A549 (cell line): ENCODE data around the gene SMYD1. TPM values are rescaled to one million over a fixed set of nuclear protein-coding genes. Genes with fewer than 3 reads are reported as not detected.

Experiments
- ATAC-seq, 2 experiments: fragments of 200-7000 bp in 1 of 2; fragments of >200 bp in 1 of 2; cut with Nextera tagmentation in 1 of 2; cut with Tn5 transposase in 1 of 2; 3 replicates each; pipeline versions ENCODE4 v1.8.0 to v1.9.1; 2018 to 2020; ENCODE audit warnings: mild to moderate bottlenecking in 1 of 2, moderate library complexity in 1 of 2
- CTCF ChIA-PET: fragments of 300-600 bp; sonication (Branson Sonifier 250); formaldehyde crosslinking; extraction: SDS; loops from one replicate; lab custom pipeline; 2021; ENCODE audit warnings: antibody characterized with exemption, inconsistent platforms; lab: Yijun Ruan, JAX
- POLR2A ChIA-PET: fragments of 350-600 bp; formaldehyde crosslinking; extraction: SDS; loops from one replicate; lab custom pipeline; 2021; ENCODE audit warnings: antibody characterized with exemption, inconsistent platforms; lab: Yijun Ruan, JAX
- DNase-seq, 2 experiments: peaks; one replicate each; pipeline versions ENCODE4 v3.0.0 to v3.0.0-alpha.2; 2011 to 2016; ENCODE audit warnings: low read depth in 1 of 2, low spot score in 1 of 2
- FAIRE-seq: peaks from 2 replicates; lab custom pipeline; 2011; peaks lifted over from hg19 to GRCh38; lab: Jason Lieb, UNC
- H3K27ac ChIP-seq, 2 experiments: fragments of >200 bp; sonication (Bioruptor Twin); formaldehyde crosslinking; 3 replicates each; pipeline ENCODE4 v1.5.1; 2016 to 2017
- H3K4me1 ChIP-seq: fragments of >200 bp; sonication (Bioruptor Twin); formaldehyde crosslinking; 3 replicates; pipeline ENCODE4 v1.6.1; 2016
- H3K4me2 ChIP-seq: fragments of >200 bp; sonication (Bioruptor Twin); formaldehyde crosslinking; 3 replicates; pipeline ENCODE4 v1.6.1; 2016
- H3K4me3 ChIP-seq: fragments of >200 bp; sonication (Bioruptor Twin); formaldehyde crosslinking; 3 replicates; pipeline ENCODE4 v1.5.1; 2016
- H3K9me3 ChIP-seq: fragments of >200 bp; sonication (Bioruptor Twin); formaldehyde crosslinking; 3 replicates; pipeline ENCODE4 v1.6.1; 2016
- ATOH8 ChIP-seq: fragments of 250-450 bp; sonication (Bioruptor Pico); IDR thresholded peaks from 2 replicates; pipeline ENCODE4 v1.5.0; 2020; ENCODE audit warnings: low read depth, mild to moderate bottlenecking, moderate library complexity
- CBX2 ChIP-seq: fragments of 200-600 bp; sonication (generic); IDR thresholded peaks from 2 replicates; pipeline ENCODE4 v1.6.1; 2016; ENCODE audit warnings: low read depth, mild to moderate bottlenecking, borderline replicate concordance
- CBX8 ChIP-seq: fragments of 200-600 bp; sonication (generic); IDR thresholded peaks from 2 replicates; pipeline ENCODE4 v1.6.1; 2016
- CEBPB ChIP-seq, 2 experiments: fragments of >200 bp in 1 of 2; sonication (Bioruptor Twin) in 1 of 2; formaldehyde crosslinking in 1 of 2; IDR thresholded peaks; 2 replicates each; pipeline ENCODE4 v1.6.1; 2012 to 2016
- EHF ChIP-seq: fragments of 250-450 bp; sonication (Bioruptor Pico); IDR thresholded peaks from 2 replicates; pipeline ENCODE4 v1.5.0; 2020; ENCODE audit warnings: mild to moderate bottlenecking
- ELK1 ChIP-seq: fragments of 150-350 bp; IDR thresholded peaks from 2 replicates; pipeline ENCODE4 v1.6.1; 2014; ENCODE audit warnings: low read depth, mild to moderate bottlenecking, low read length
- ESRRA ChIP-seq: fragments of 150-350 bp; IDR thresholded peaks from 2 replicates; pipeline ENCODE4 v1.6.1; 2014; ENCODE audit warnings: mild to moderate bottlenecking, low read length, borderline replicate concordance
- FOSB ChIP-seq: fragments of 250-450 bp; sonication (Bioruptor Pico); IDR thresholded peaks from 2 replicates; pipeline ENCODE4 v1.5.0; 2020; ENCODE audit warnings: mild to moderate bottlenecking, moderate library complexity
- FOSL2 ChIP-seq, 2 experiments: fragments of 450-650 bp in 1 of 2; fragments of >200 bp in 1 of 2; sonication (Bioruptor Twin) in 1 of 2; formaldehyde crosslinking; IDR thresholded peaks; 2 replicates each; pipeline versions ENCODE4 v1.5.0 to v1.6.1; 2016 to 2020; ENCODE audit warnings: mild to moderate bottlenecking in 1 of 2, moderate library complexity in 1 of 2
- FOXS1 ChIP-seq: fragments of 250-450 bp; sonication (Bioruptor Pico); IDR thresholded peaks from 2 replicates; pipeline ENCODE4 v1.5.0; 2020; ENCODE audit warnings: mild to moderate bottlenecking, moderate library complexity
- GATA3 ChIP-seq: IDR thresholded peaks from 2 replicates; pipeline ENCODE4 v1.6.1; 2012; ENCODE audit warnings: borderline replicate concordance
- HMGXB4 ChIP-seq: fragments of 250-450 bp; sonication (Bioruptor Pico); IDR thresholded peaks from 2 replicates; pipeline ENCODE4 v1.5.0; 2021; ENCODE audit warnings: mild to moderate bottlenecking, moderate library complexity, borderline replicate concordance
- HOXA7 ChIP-seq: fragments of 250-450 bp; sonication (Bioruptor Pico); IDR thresholded peaks from 2 replicates; pipeline ENCODE4 v1.5.0; 2020; ENCODE audit warnings: mild to moderate bottlenecking, moderate library complexity
- HOXB5 ChIP-seq: fragments of 250-450 bp; sonication (Bioruptor Pico); IDR thresholded peaks from 2 replicates; pipeline ENCODE4 v1.5.0; 2020; ENCODE audit warnings: mild to moderate bottlenecking, moderate library complexity
- KDM1A ChIP-seq: fragments of 200-600 bp; sonication (generic); IDR thresholded peaks from 2 replicates; pipeline ENCODE4 v1.6.1; 2016; ENCODE audit warnings: low read depth, mild to moderate bottlenecking
- MAFK ChIP-seq: fragments of 450-650 bp; IDR thresholded peaks from 2 replicates; pipeline ENCODE4 v1.6.1; 2014; ENCODE audit not compliant: partially characterized antibody
- PBX3 ChIP-seq: IDR thresholded peaks from 2 replicates; pipeline ENCODE4 v1.6.1; 2012
- RAD21 ChIP-seq, 2 experiments: fragments of >200 bp in 1 of 2; sonication (Bioruptor Twin) in 1 of 2; formaldehyde crosslinking in 1 of 2; IDR thresholded peaks in 1 of 2; conservative IDR thresholded peaks in 1 of 2; 2 replicates in 1 of 2; 3 replicates in 1 of 2; pipeline ENCODE4 v1.6.1; 2012 to 2018; ENCODE audit warnings: inconsistent platforms in 1 of 2
- RCOR1 ChIP-seq: fragments of 150-350 bp; IDR thresholded peaks from 2 replicates; pipeline ENCODE4 v1.6.1; 2014; ENCODE audit warnings: antibody characterized with exemption, low read length, low read depth
- RNF2 ChIP-seq: fragments of 200-600 bp; sonication (generic); IDR thresholded peaks from 2 replicates; pipeline ENCODE4 v1.6.1; 2016; ENCODE audit warnings: low read depth, mild to moderate bottlenecking, antibody characterized with exemption, moderate library complexity, borderline replicate concordance
- SMC3 ChIP-seq: fragments of >200 bp; sonication (Bioruptor Twin); formaldehyde crosslinking; IDR thresholded peaks from 3 replicates; pipeline ENCODE4 v1.6.1; 2018; ENCODE audit warnings: inconsistent platforms
- SREBF2 ChIP-seq: fragments of 450-650 bp; IDR thresholded peaks from 2 replicates; pipeline ENCODE4 v1.6.1; 2014; ENCODE audit warnings: mild to moderate bottlenecking, moderate library complexity
- TFCP2L1 ChIP-seq: fragments of 250-450 bp; sonication (Bioruptor Pico); IDR thresholded peaks from 2 replicates; pipeline ENCODE4 v1.5.0; 2021; ENCODE audit warnings: mild to moderate bottlenecking
- TP53 ChIP-seq: fragments of 250-450 bp; sonication (Bioruptor Pico); IDR thresholded peaks from 2 replicates; pipeline ENCODE4 v1.5.0; 2021; ENCODE audit warnings: mild to moderate bottlenecking, moderate library complexity
- USF2 ChIP-seq: fragments of 450-650 bp; IDR thresholded peaks from 2 replicates; pipeline ENCODE4 v1.6.1; 2014; ENCODE audit warnings: antibody characterized with exemption
- ZC3H11A ChIP-seq: fragments of 450-650 bp; IDR thresholded peaks from 2 replicates; pipeline ENCODE4 v1.6.1; 2014; ENCODE audit warnings: antibody characterized with exemption, mild to moderate bottlenecking
- ZFP36 ChIP-seq: fragments of 450-650 bp; IDR thresholded peaks from 2 replicates; pipeline ENCODE4 v1.6.1; 2014; ENCODE audit warnings: borderline replicate concordance; ENCODE audit not compliant: partially characterized antibody
- ZNF302 ChIP-seq: fragments of 250-450 bp; sonication (Bioruptor Pico); IDR thresholded peaks from 2 replicates; pipeline ENCODE4 v1.9.0; 2021; ENCODE audit warnings: inconsistent platforms, mild to moderate bottlenecking, moderate library complexity
- ZSCAN20 ChIP-seq: fragments of 250-450 bp; sonication (Bioruptor Pico); IDR thresholded peaks from 2 replicates; pipeline ENCODE4 v1.8.0; 2022; ENCODE audit warnings: mild to moderate bottlenecking, moderate library complexity
- WGBS: methylation state at CpG from one replicate; pipeline ENCODE4 v1.1.6; 2017; ENCODE audit errors: missing lambda C conversion rate; 5-methylcytosine and 5-hydroxymethylcytosine counted together
- polyA plus RNA-seq, 4 experiments: library from polyadenylated mRNA; depleted of rRNA in 3 of 4; stranded (reverse); fragments of >200 nt; fragmentation: RNase III in 1 of 4; extraction: RNeasy Plus Mini Kit Qiagen cat#74134 plus additional on column Dnase treatment in 1 of 4; gene quantifications; 2 replicates in 3 of 4; 3 replicates in 1 of 4; pipeline ENCODE4 v1.2.3, GENCODE V29; 2011 to 2017
- TF ChIP-seq, protein P1 (sequence below): fragments of 200-600 bp; sonication (generic); IDR thresholded peaks from 2 replicates; pipeline ENCODE4 v1.6.1; 2016; ENCODE audit warnings: antibody characterized with exemption, mild to moderate bottlenecking, moderate library complexity

The SMYD1 gene
- polyA plus RNA-seq, 2 of the 4 experiments (the other 2 are of a cell fraction) = not detected

DNA sequence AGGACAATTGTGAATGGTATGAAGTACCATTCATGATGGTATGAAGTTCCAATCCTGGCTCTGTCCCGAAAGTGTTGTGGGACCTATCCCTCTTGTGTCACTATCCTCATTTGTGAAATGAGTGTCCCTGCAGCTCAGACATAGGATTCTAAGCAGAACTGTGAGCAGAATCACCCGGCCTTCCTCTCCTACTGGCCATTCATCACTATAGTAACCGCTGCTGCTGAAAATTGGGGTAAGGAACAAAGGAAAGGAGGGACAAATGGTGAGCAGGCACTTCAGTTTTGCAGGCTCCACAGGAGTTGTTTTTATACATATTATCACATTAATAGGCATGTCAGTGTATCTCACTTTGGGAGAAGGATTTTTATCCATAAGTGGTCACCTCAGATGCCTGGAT, 27.4 kb downstream of the SMYD1 start:
- ChIA-PET POLR2A (no interaction called here), CTCF (interaction anchor here (0.6 to 1.8 kb wide), 4 partner anchors 12 to 256 kb away, joined by 3 to 5 read pairs (median 4); no protein-coding TSS in a partner anchor)
- no peak overlapping the region for H3K4me3 ChIP-seq
- H3K27ac ChIP-seq = no peak overlapping the region
- FAIRE-seq (no peak), DNase-seq (no peak), ATAC-seq (no peak)
- TF ChIP-seq CBX8 (no peak), USF2 (no peak), HOXA7 (CRISPR knock-in tag) (no peak), CBX2 (no peak), FOSL2 (IDR thresholded peaks at IDR 0.05) (no peak), FOSL2 (CRISPR knock-in tag; IDR thresholded peaks at IDR 0.05) (no peak), ZFP36 (no peak), RCOR1 (no peak), KDM1A (no peak), CEBPB (IDR thresholded peaks at IDR 0.05) (no peak), MAFK (no peak), TP53 (CRISPR knock-in tag) (no peak), ESRRA (no peak), SREBF2 (no peak), ATOH8 (CRISPR knock-in tag) (no peak), FOXS1 (CRISPR knock-in tag) (no peak), EHF (no peak), ZNF302 (CRISPR knock-in tag) (no peak)
- TF ChIP-seq, protein P1, sequence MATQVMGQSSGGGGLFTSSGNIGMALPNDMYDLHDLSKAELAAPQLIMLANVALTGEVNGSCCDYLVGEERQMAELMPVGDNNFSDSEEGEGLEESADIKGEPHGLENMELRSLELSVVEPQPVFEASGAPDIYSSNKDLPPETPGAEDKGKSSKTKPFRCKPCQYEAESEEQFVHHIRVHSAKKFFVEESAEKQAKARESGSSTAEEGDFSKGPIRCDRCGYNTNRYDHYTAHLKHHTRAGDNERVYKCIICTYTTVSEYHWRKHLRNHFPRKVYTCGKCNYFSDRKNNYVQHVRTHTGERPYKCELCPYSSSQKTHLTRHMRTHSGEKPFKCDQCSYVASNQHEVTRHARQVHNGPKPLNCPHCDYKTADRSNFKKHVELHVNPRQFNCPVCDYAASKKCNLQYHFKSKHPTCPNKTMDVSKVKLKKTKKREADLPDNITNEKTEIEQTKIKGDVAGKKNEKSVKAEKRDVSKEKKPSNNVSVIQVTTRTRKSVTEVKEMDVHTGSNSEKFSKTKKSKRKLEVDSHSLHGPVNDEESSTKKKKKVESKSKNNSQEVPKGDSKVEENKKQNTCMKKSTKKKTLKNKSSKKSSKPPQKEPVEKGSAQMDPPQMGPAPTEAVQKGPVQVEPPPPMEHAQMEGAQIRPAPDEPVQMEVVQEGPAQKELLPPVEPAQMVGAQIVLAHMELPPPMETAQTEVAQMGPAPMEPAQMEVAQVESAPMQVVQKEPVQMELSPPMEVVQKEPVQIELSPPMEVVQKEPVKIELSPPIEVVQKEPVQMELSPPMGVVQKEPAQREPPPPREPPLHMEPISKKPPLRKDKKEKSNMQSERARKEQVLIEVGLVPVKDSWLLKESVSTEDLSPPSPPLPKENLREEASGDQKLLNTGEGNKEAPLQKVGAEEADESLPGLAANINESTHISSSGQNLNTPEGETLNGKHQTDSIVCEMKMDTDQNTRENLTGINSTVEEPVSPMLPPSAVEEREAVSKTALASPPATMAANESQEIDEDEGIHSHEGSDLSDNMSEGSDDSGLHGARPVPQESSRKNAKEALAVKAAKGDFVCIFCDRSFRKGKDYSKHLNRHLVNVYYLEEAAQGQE = no peak
- no peak overlapping the region for H3K4me2 ChIP-seq
- no peaks in the 10 kb centered on the region for H3K4me1 ChIP-seq
- no peaks in the 10 kb centered on the region for H3K9me3 ChIP-seq
- WGBS = 8% methylated on average over 3 of the region's 3 CpGs

GRCh38 chr2:88096708-88097107, 29.1 kb downstream of the SMYD1 start:
- no peak overlapping the region for H3K4me2 ChIP-seq
- FAIRE-seq (no peak), DNase-seq (no peak), ATAC-seq (no peak)
- no peaks in the 10 kb centered on the region for H3K4me1 ChIP-seq
- no peaks in the 10 kb centered on the region for H3K9me3 ChIP-seq
- H3K4me3 ChIP-seq = no peak overlapping the region
- H3K27ac ChIP-seq = no peak overlapping the region
- CTCF ChIA-PET = interaction anchor here (0.6 to 1.9 kb wide), 5 partner anchors 12 to 211 kb away, joined by 3 to 6 read pairs (median 3); no protein-coding TSS in a partner anchor
- WGBS = 34% methylated on average over 5 of the region's 5 CpGs
- POLR2A ChIA-PET = no interaction called here
- TF ChIP-seq TFCP2L1 (CRISPR knock-in tag) (no peak), FOSB (CRISPR knock-in tag) (no peak), HMGXB4 (CRISPR knock-in tag) (no peak), PBX3 (no peak), ZSCAN20 (CRISPR knock-in tag) (no peak), SREBF2 (no peak), FOSL2 (IDR thresholded peaks at IDR 0.05) (no peak), FOSL2 (CRISPR knock-in tag; IDR thresholded peaks at IDR 0.05) (no peak), ELK1 (no peak), ZC3H11A (no peak), RAD21 (conservative IDR thresholded peaks at IDR 0.05 in 1 of 2, IDR thresholded peaks at IDR 0.05 in 1 of 2) (no peak), SMC3 (no peak), HOXB5 (CRISPR knock-in tag) (no peak), GATA3 (no peak), EHF (no peak), RNF2 (no peak)
